OCI-LY7 (cell line): ENCODE measurements around the gene MRPL44. TPM values are rescaled to one million over a fixed set of nuclear protein-coding genes. Genes with fewer than 3 reads are reported as not detected.

ENCODE experiments used
- BruUV-seq: library from RNA; stranded (reverse); fragments of 400-500 nt; replicated peaks from 2 replicates; lab custom pipeline; 2021; lab: Mats Ljungman, UMichigan
- CTCF ChIA-PET: fragments of 300-600 bp; sonication (Branson Sonifier 250); formaldehyde crosslinking; loops from one replicate; lab custom pipeline; 2022; ENCODE audit warnings: antibody characterized with exemption; ENCODE audit not compliant: unreplicated experiment; lab: Charles Lee
- POLR2A ChIA-PET: fragments of 300-600 bp; sonication (Branson Sonifier 250); formaldehyde crosslinking; loops from one replicate; lab custom pipeline; 2022; ENCODE audit warnings: antibody characterized with exemption; lab: Charles Lee
- DNase-seq: peaks from one replicate; pipeline ENCODE4 v3.0.0-alpha.2; 2015; ENCODE audit warnings: low spot score
- H2AFZ ChIP-seq: fragments of 200-600 bp; sonication (generic), shearing (Covaris generic); 2 replicates; pipeline ENCODE4 v1.6.1; 2014; ENCODE audit warnings: mild to moderate bottlenecking, antibody characterized with exemption, low read length, moderate library complexity
- H3K27ac ChIP-seq: fragments of 200-600 bp; sonication (generic); 2 replicates; pipeline ENCODE4 v1.5.1; 2014; ENCODE audit warnings: mixed run types, low read depth, mild to moderate bottlenecking, moderate library complexity, low read length, inconsistent platforms; ENCODE audit not compliant: poor library complexity, severe bottlenecking
- H3K36me3 ChIP-seq: fragments of 200-600 bp; sonication (generic); 2 replicates; pipeline ENCODE4 v1.6.1; 2014; ENCODE audit warnings: mild to moderate bottlenecking, antibody characterized with exemption, low read length, moderate library complexity, mixed read lengths; ENCODE audit not compliant: insufficient read depth
- H3K4me1 ChIP-seq: fragments of 200-600 bp; sonication (generic); 2 replicates; pipeline ENCODE4 v1.5.1; 2014; ENCODE audit warnings: mild to moderate bottlenecking, low read length; ENCODE audit not compliant: insufficient read depth, poor library complexity, severe bottlenecking
- H3K4me2 ChIP-seq: fragments of 200-600 bp; sonication (generic); 2 replicates; pipeline ENCODE4 v1.6.1; 2014; ENCODE audit warnings: mild to moderate bottlenecking, low read length
- H3K4me3 ChIP-seq: fragments of 200-600 bp; sonication (generic); 2 replicates; pipeline ENCODE4 v1.5.1; 2014; ENCODE audit warnings: mild to moderate bottlenecking, low read depth, low read length; ENCODE audit not compliant: poor library complexity, severe bottlenecking
- H3K79me2 ChIP-seq: fragments of 200-600 bp; sonication (generic); 2 replicates; pipeline ENCODE4 v1.6.1; 2016; ENCODE audit warnings: low read depth, mild to moderate bottlenecking, low read length, moderate library complexity, mixed read lengths; ENCODE audit not compliant: insufficient read depth
- H3K9me2 ChIP-seq: fragments of 200-600 bp; sonication (generic); 2 replicates; pipeline ENCODE4 v1.6.1; 2016; ENCODE audit warnings: mild to moderate bottlenecking, low read length, mixed read lengths; ENCODE audit not compliant: insufficient read depth
- H3K9me3 ChIP-seq: fragments of 200-600 bp; sonication (generic); 2 replicates; pipeline ENCODE4 v1.6.1; 2014; ENCODE audit warnings: mild to moderate bottlenecking, mixed run types, low read length, mixed read lengths
- H4K20me1 ChIP-seq: fragments of 200-600 bp; sonication (generic); 2 replicates; pipeline ENCODE4 v1.6.1; 2014; ENCODE audit warnings: mild to moderate bottlenecking, antibody characterized with exemption, low read length, moderate library complexity, mixed read lengths; ENCODE audit not compliant: insufficient read depth
- EZH2phosphoT487 ChIP-seq: fragments of 200-600 bp; sonication (generic); IDR thresholded peaks from 2 replicates; pipeline ENCODE4 v1.6.1; 2018; ENCODE audit warnings: low read depth, borderline replicate concordance, mild to moderate bottlenecking, mixed run types, antibody characterized with exemption, low read length, moderate library complexity, mixed read lengths
- intact Hi-C: fragments of 100-400 bp; cut with micrococcal nuclease; formaldehyde crosslinking; loops from one replicate; pipeline ENCODE4 v1.10.0; 2022; ENCODE audit not compliant: unreplicated experiment
- total RNA-seq, 2 experiments: library from RNA; depleted of rRNA in 1 of 2; stranded (reverse); fragments of >200 nt in 1 of 2; shearing (Covaris generic) in 1 of 2; gene quantifications; 2 replicates each; pipeline ENCODE4 v1.2.3, GENCODE V29; 2014 to 2022
- TF ChIP-seq, protein P1 (sequence below): fragments of 200-600 bp; sonication (generic); conservative IDR thresholded peaks from 2 replicates; pipeline ENCODE4 v1.5.1; 2014; ENCODE audit warnings: mild to moderate bottlenecking, antibody characterized with exemption, low read length, moderate library complexity, mixed read lengths

The MRPL44 gene
- total RNA-seq, 2 experiments from 2014 or later = 36.2 to 38.6 TPM

DNA sequence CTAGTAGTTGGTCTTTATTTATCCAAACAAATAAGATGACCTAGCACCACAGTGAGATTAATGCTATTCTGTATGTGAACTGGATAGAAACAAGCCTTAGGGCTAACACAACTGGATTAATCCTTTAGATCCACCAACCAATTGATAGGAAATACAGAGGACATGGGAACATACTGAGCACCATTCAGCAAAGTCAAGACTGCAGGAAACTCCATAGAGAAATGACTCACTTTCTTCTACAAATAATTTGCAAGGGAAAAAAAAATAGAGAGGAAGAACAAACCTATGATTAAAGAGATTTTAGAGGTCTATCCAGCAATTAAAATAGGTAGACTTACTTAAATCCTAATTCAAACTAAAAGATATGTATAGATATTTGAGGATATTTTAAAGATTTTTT, 36.1 kb upstream of the MRPL44 start:
- DNase-seq = no peak
- H3K36me3 ChIP-seq = no peaks in the 10 kb centered on the region; the same call in 1 of the 2 replicates
- no peak overlapping the region for H3K4me2 ChIP-seq
- ChIA-PET POLR2A (no interaction called here), CTCF (interaction anchor here (0.6 kb wide), 1 partner anchor 17 kb away, joined by 3 read pairs; no protein-coding TSS in a partner anchor)
- H2AFZ ChIP-seq = no peak overlapping the region
- TF ChIP-seq, protein P1, sequence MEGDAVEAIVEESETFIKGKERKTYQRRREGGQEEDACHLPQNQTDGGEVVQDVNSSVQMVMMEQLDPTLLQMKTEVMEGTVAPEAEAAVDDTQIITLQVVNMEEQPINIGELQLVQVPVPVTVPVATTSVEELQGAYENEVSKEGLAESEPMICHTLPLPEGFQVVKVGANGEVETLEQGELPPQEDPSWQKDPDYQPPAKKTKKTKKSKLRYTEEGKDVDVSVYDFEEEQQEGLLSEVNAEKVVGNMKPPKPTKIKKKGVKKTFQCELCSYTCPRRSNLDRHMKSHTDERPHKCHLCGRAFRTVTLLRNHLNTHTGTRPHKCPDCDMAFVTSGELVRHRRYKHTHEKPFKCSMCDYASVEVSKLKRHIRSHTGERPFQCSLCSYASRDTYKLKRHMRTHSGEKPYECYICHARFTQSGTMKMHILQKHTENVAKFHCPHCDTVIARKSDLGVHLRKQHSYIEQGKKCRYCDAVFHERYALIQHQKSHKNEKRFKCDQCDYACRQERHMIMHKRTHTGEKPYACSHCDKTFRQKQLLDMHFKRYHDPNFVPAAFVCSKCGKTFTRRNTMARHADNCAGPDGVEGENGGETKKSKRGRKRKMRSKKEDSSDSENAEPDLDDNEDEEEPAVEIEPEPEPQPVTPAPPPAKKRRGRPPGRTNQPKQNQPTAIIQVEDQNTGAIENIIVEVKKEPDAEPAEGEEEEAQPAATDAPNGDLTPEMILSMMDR = no peak
- no peak for TF ChIP-seq EZH2phosphoT487
- no peak overlapping the region for H3K4me3 ChIP-seq
- H3K4me1 ChIP-seq = no peaks in the 10 kb centered on the region
- H3K79me2 ChIP-seq = no peaks in the 10 kb centered on the region
- BruUV-seq = no TSS peak
- H4K20me1 ChIP-seq = no peaks in the 10 kb centered on the region
- no peaks in the 10 kb centered on the region for H3K9me3 ChIP-seq
- intact Hi-C loops = no loop called here
- H3K9me2 ChIP-seq = no peaks in the 10 kb centered on the region
- H3K27ac ChIP-seq = no peak overlapping the region

DNA sequence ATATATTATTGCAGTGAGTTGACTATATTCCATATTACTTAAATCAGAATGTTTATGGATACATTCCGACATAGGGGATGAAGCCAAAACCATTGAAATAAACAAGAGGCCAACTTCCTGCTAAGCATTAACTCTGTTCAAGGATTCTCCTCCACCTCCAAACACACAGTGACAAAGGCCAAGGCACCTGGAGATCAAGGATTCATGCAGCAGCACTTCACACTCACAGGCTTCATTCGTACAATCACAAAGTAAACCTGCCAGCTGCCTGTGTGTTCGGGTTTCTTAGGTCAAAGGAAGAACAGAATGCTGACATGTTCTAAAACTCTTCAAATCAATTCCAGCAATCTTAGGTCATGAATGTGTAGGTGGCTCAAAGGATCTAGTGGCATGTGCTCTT, 35.0 kb upstream of the MRPL44 start:
- TF ChIP-seq EZH2phosphoT487 = no peak
- TF ChIP-seq, protein P1 = no peak
- BruUV-seq = no TSS peak

DNA sequence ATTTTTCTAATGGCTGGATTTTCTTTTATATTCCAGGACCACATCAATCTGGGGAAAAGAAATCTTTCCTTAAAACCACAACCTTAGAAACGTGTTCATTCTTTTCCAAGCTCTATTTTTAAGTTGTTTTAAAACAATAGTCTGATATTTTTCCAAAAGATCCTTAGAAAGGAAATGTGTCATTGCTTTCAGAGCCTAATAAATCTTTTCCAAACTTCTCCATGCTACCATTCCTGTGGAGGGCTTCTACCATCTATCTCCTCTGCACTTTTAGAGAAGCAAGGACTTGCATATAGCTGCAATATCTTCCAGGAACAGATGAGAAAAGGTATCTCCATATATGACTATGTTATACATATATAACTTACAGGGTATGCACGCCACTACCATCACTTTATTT, 33.3 kb upstream of the MRPL44 start:
- Histone ChIP-seq H3K27ac (no peak overlapping the region), H3K36me3 (no peaks in the 10 kb centered on the region), H3K9me2 (no peaks in the 10 kb centered on the region), H2AFZ (no peak overlapping the region), H3K4me3 (no peak overlapping the region), H4K20me1 (no peaks in the 10 kb centered on the region), H3K9me3 (no peaks in the 10 kb centered on the region), H3K79me2 (no peaks in the 10 kb centered on the region), H3K4me1 (no peaks in the 10 kb centered on the region), H3K4me2 (no peak overlapping the region)
- ChIA-PET POLR2A (interaction anchor here (0.8 kb wide), 2 partner anchors 9 to 48 kb away, joined by 5 to 6 read pairs; no protein-coding TSS in a partner anchor), CTCF (no interaction called here)
- no TSS peak for BruUV-seq
- intact Hi-C loops = no loop called here
- DNase-seq = no peak
- TF ChIP-seq, protein P1 = no peak
- no peak for TF ChIP-seq EZH2phosphoT487

More for the DNA sequence above, 35.0 kb upstream of the MRPL44 start:
- intact Hi-C loops = no loop called here
- H3K4me3 ChIP-seq = no peak overlapping the region
- no peaks in the 10 kb centered on the region for H3K9me2 ChIP-seq
- H3K79me2 ChIP-seq = no peaks in the 10 kb centered on the region
- POLR2A ChIA-PET = no interaction called here
- CTCF ChIA-PET = no interaction called here
- H3K27ac ChIP-seq = no peak overlapping the region
- H3K9me3 ChIP-seq = no peaks in the 10 kb centered on the region
- no peak overlapping the region for H3K4me2 ChIP-seq
- no peaks in the 10 kb centered on the region for H4K20me1 ChIP-seq
- H3K4me1 ChIP-seq = no peaks in the 10 kb centered on the region
- H3K36me3 ChIP-seq = no peaks in the 10 kb centered on the region; the same call in 1 of the 2 replicates
- no peak for DNase-seq
- no peak overlapping the region for H2AFZ ChIP-seq
